Erythroblast (primary cell): ENCODE results near the gene RNU5D-1.
A peak's percentile ranks its signal among the peaks of the same experiment; 100 is the strongest.
"Not testable (repeated sequence)": the region's sequence is repeated elsewhere in the genome, so short reads cannot be mapped to it uniquely, and the experiment has no call there.

Experiments
- DNase-seq, 2 experiments: peaks; one replicate each; lab custom pipeline; 2025; lab: John Stamatoyannopoulos, UW
- GATA1 ChIP-seq: IDR thresholded peaks from 2 replicates; pipeline ENCODE4 v1.6.1; 2011; ENCODE audit warnings: low read depth, mild to moderate bottlenecking, control low read depth, low read length, moderate library complexity
- POLR2A ChIP-seq: IDR thresholded peaks from 2 replicates; pipeline ENCODE4 v1.6.1; 2011; ENCODE audit warnings: mild to moderate bottlenecking, low read length

The RNU5D-1 gene

DNA sequence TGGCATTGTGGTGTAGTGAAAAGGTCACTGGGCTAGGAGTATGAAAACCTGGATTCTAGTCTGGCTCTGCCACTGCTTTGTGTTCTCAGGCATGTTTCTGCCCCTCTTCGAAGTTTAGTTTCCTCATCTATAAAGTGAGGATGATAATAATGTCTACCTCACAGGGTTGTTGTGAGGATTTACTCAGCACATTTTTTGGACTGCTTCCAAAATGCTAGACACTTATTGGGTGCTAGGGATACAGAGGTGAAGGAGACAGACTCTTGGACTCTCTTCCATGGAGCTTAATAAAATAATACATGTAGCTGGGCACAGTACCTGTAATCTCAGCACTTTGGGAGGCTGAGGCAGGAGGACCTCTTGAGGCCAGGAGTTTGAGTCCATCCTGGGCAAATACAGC lies 12.2 kb upstream of the RNU5D-1 start:
- DNase-seq: peak in 1 of 2 experiments; percentile 31
- no peak for TF ChIP-seq GATA1

DNA sequence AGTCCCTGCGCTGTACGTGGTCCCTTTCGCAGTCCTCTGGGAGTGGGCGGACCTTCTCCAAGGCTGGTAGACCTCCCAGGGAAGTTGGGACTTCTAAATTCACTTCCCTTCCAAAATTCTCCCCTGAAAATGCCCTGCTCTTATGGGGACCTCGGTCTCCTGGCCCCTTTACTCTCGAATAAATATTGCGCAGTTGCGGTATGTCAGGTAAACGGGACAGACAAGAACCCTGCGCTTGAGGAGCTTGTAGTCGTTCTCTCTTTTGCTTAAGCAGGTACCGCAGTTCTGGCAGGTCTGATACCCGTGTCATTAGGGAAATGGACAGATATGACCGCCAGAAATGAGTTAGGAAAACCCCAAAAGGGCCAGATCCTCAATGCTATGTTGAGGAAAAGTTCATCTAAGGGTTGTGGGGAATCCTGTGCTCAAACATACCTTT lies 9.2 kb upstream of the RNU5D-1 start:
- DNase-seq: peak; percentile 60 to 75

DNA sequence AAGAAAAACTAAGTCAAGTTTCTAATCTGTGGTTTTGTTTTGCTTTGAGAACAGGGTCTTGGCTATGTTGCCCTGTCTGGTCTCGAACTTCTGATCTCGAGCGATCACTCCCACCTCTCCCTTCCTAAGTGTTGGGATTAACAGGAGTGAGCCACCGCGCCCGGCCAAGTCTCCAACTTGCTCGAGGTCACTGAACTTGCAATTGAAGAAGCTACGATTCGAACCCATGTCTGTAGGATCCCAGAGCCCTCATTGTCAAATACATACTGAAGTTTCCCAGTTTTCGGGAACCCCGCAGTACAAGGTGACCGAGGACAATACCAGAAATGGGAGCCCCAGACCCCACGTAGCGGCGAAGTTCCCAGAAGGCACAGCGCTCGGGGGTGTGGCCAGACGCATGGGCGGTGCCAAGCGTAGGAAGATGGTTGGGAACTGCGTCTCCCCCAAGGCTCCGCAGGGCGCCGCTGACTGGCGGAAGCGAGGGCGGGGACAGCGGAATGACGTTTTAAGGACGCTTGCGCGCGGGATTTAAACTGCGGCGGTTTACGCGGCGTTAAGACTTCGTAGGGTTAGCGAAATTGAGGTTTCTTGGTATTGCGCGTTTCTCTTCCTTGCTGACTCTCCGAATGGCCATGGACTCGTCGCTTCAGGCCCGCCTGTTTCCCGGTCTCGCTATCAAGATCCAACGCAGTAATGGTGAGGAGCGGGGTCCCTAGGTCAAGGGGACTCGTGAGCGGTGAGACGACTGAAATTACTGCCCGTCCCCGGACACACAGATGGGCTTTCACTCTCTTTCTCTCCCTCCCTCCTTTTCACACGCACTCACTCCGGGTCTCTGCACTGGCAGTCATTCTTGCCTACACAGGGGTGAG lies 8.6 kb upstream of the RNU5D-1 start, which contains the start of gene KIF2C:
TSS of gene KIF2C (plus strand) at position 531 of the 872 bp plus-strand sequence. CDS start at position 627, 96 bp downstream.
- TF ChIP-seq POLR2A: peak; percentile 97
- TF ChIP-seq GATA1: no peak
- DNase-seq: peak; percentile 98

More for the DNA sequence above, 9.2 kb upstream of the RNU5D-1 start:
- TF ChIP-seq POLR2A (no peak), GATA1 (no peak)

DNA sequence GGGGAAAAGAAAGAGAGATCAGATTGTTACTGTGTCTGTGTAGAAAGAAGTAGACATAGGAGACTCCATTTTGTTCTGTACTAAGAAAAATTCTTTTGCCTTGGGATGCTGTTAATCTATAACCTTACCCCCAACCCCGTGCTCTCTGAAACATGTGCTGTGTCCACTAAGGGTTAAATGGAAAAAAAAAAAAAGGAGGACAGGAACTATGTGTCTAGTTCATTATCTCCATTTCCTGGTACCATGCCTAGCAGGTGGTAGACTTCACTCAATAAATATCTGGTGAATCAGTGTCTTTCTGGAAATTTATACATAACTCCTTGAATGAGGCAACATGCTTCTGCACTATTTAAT lies 8.0 kb upstream of the RNU5D-1 start:
- not testable (repeated sequence) for DNase-seq

DNA sequence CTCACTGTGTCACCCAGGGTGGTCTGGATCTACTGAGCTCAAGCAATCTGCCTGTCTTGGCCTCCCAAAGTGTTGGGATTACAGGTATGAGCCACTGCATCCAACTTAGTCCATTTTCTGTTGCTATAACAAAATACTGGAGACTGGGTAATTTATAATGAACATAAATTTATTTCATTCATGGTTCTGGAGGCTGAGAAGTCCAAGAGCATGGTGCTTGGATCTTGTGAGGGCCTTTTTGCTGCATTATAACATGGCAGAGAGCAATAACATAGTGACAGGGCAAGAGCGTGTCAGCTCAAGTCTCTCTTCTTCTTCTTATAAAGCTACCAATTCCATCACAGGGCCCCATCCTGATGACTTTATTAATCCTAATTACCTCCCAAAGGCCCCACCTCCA lies 5.0 kb upstream of the RNU5D-1 start:
- no peak for DNase-seq
- TF ChIP-seq GATA1 (no peak), POLR2A (no peak)

DNA sequence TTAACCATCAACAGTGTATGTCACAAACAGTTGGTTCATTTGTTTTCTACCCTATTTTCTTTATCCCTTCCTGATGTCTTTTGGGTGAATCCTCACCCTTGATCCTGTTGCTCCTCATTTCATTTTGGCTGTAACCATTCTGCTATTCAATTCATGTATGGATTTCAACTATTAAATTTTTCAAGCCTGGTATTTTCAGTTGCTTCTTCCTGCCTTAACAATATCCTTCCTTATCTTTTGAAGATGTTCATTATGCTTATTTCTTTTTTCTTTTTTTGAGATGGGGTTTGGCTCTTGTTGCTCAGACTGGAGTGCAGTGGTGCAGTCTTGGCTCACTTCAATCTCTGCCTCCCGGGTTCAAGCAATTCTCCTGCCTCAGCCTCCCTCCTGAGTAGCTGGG lies 2.8 kb upstream of the RNU5D-1 start:
- DNase-seq: no peak
- TF ChIP-seq GATA1 (no peak), POLR2A (no peak)

DNA sequence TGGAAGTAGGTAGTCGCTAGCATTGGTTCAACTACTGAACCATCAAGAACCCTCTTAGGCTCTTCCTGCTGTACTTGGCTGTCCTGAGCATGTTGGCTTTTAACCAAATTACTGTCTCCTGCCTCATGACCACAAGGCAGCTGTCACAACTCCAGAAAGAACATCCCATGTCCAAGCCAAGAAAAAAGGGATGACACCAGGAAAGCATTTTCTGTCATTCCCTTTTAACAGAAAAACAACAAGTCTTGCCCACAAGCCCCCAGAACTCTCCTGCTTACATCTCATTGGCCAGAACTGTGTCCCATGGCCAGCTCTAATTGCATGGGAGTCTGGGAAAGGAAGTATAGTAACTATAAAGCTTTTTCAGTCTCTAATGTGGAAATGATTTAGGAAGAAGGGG lies 2.4 kb upstream of the RNU5D-1 start:
- TF ChIP-seq GATA1 (no peak), POLR2A (no peak)
- DNase-seq: no peak

DNA sequence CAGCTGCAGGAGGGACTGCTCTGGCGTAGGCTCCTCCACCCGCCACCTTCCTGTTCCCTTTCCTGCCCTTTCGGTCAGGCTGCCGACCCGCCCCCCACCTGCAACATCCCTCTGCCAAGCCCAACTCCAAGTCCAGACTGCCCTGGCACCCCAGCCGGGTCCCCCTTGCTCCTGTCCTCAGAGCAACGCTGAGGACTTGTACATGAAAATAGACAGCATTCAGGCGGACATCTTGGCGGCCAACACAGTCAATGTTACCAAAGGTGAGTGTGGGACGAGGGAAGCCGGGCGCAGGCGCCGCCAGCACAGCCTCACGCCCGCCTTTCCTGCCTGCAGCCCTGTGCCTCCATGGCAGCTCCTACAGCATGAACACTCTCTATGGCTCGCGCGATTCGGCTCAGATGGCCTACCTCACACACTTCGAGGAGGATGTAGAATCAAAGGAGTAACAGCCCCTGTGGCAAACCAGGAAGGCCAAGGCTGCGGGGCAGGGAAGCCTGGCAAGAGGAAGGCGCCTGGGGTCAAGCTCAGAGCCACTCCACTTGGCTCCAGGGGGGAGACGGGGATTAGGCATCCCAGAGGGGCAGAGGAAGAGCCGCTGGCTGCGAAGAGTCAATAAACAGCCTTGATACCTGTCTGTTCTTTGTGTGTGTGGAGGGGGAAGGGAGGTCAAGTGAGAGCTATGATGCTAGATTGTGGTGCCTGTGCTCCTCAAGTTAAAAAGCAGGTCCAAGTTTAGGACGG lies 5.8 kb downstream of the RNU5D-1 start:
- TF ChIP-seq GATA1: no peak
- TF ChIP-seq POLR2A: no peak
- DNase-seq: no peak

DNA sequence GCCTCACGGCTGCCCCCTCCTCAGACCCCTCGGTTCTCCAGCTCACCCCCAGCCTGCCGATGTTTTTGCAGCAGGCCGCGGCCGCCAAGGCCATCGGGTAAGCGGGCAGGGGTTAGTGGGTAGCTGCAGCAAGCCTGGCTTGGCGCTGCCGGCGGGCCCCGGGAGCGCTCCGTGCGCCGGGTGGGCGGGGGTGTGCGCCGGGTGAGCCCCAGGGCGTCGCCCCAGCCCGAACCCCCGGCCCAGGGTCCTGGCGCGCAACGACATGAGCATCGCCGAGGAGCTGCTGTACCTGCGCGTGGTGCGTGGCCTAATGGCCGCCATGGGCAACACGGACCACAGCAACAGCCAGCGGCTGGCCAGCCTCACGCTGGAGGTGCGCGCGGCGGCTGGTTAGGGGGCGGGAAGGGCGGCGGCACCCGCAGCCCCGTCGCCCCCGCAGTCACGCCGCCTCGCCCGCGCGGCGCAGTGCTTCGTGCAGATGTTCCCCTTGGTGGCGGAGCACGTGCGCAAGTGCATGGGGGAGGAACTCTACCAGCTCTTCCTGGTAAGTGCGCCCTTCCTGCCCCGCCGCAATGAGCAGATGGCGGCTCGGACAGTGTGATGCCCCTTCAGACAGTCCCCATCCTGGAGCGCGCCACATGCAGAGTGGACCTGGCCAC lies 6.5 kb downstream of the RNU5D-1 start:
- no peak for TF ChIP-seq GATA1
- TF ChIP-seq POLR2A: no peak
- DNase-seq: no peak

DNA sequence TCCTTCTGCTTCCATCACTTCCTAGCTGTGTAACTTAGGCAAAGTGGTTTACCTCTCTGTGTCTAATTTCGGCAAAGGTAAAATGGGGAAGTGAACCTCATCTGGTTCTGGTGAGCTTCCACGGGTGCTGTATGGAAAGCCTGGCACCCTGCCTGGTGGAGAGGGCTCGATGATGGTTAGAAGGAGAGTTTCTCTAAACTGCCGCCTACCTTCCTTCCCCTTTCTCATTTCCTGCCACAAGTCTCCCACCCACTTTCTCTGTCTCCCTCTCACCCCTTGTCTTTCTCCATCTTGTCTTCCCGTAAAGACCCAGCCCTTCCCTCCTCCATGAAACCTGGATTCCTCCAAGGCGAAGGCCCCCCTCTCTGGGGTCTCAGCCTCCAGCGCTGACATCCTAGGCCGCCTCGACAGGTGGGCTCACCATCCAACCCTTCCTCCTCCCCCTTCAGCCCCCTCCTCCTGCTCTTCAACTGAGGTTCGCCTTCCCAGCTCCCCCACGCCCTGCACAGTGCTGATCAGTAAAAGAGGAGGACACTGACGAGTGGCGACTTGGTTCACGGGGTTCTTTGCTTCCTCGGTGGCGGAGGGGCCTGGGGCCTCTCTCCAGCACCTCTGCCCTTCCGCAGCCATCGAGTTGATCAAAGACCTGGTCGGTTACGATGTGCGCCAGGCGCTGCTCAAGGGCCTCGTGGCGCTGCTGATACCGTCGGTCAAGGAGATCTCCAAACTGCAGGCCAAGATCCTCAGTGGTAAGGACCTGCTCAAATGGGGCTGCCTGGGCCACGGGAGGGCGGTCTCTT lies 7.3 kb downstream of the RNU5D-1 start:
- DNase-seq: no peak
- TF ChIP-seq POLR2A (no peak), GATA1 (no peak)

DNA sequence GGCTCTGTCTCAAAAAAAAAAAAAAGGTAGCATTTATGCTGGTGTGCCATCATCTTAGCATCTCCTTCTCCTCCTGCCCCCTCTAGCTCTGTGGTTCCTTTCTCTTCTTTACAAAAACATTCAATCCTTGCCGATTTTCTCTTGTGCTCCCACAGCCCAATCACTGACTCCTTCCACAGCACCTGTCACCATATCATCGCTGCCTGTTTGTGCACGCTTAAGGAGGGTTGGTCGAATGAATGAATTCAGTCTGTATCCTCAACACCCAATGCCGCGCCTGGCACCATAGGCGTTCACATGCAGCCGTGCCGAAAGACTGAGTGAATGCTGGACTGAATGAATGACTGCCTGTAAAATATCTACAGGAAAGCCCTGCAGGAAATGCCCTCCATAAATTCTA lies 7.9 kb downstream of the RNU5D-1 start:
- no peak for DNase-seq
- TF ChIP-seq GATA1 (no peak), POLR2A (no peak)

DNA sequence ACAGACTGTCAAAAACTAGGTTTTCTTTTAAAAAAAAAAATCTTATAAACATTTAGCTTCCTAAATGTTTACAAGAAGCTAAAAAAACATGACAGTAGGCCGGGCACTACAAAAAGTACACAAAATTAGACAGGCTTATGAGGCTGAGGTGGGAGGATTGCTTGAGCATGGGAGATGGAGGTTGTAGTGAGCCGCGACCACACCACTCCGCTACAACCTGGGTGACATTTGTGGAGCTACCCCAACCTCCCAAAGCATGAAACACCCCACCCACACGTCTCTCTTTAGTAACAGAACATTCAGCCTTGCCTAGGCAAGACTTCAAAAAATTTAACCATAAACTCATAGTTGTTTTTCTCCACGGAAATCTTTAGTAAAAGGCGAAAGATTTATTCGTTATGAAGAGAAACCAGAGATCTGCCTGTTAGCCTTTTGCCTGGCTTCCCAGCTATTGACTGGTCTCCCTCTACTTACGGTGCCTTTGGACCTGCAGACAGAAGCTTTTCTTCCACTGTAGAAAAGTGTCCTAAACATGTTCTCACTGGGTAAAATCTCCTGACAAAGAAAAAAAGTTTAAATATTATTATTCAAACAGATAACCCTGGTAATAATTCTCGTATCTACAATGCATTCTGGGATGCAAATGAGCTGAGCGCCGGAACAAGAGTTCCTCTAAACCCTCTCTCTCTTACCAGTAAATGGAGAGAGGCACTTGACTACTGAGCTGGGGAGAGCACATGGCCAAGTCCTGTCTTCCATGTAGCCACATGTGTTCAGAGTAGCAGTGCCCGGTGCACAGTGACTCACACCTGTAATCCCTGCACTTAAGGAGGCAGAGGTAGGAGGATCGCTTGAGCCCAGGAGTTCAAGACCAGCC lies 9.2 kb downstream of the RNU5D-1 start:
- peak; percentile 71 to 93 for DNase-seq

More for the DNA sequence above, 9.2 kb downstream of the RNU5D-1 start:
- TF ChIP-seq GATA1: no peak
- peak; percentile 100 for TF ChIP-seq POLR2A
